Epidermal melanocyte (primary cell): ENCODE measurements around the gene RPTN.
A peak's percentile ranks its signal among the peaks of the same experiment; 100 is the strongest.

Experiments
- DNase-seq: peaks from one replicate; pipeline ENCODE4 v3.0.0; 2011; ENCODE audit warnings: low spot score; ENCODE audit not compliant: insufficient read length

The RPTN gene

GRCh38 chr1:152159144-152159543 lies at the start of gene RPTN:
RPTN (minus strand) TSS chr1:152159228; CDS start chr1:152157889, 1,339 bp downstream.
- no peak for DNase-seq

DNA sequence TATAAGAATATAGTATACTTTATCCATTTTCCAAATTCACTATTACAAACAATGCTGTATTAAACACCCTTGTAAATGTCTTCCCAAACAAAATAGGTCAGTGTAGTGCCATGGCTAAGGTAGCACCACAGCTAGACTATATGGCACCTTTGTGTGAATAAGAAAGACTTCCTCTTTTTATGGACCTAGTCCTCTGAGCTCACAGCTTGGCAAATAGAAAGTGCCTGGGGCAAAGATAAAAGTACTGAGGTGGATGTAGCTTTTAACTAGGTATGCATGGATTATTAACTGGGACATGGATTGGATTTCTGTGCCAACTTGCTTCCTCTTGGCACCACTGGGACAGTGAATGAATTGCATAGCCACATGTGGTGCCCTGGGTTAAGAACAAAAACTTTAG lies 40.0 kb upstream of the RPTN start:
- no peak for DNase-seq

- no peak for DNase-seq
Observed at GRCh38 chr1:152197361-152197941, 38.4 kb upstream of the RPTN start.

- no peak for DNase-seq
Observed at GRCh38 chr1:152191711-152192110, 32.7 kb upstream of the RPTN start.

DNA sequence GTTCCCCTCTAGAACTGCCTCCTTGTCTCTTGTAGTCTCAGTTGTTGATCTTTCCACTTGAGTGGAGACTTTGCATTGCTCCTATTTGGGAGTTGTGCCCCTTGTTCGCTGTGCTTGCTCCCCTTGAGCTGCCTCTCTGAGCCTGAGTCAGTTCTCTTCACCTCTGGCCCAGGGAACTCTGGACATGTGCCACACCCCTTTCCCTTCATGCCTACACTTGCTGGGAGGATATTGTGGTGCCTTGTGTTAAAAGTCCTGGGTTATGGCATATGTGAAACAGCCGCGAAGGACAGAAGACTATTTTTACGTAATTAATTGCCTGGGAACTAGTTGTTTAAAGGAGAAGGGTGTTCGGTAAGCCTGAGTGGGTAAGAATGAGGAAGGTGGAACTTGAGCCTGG lies 32.2 kb upstream of the RPTN start:
- DNase-seq, result no peak

DNA sequence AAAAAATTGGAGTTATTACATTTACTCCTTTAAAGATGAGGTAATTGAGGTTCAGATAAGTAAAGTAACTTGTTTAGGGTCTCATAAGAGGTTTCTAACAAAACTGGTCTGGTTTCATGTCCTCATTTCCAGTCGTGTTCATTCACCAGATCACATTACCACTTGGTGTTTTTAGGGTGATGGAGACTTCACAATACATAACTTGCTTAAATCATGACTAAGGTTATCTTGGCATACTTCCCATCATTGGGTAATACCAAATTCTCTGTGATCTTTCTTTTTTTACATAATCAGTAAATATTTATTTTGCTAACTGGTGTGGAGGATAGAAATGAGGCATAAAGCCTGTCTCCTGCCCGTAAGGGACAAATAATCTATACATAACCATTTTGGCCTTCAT lies 31.6 kb upstream of the RPTN start:
- DNase-seq, result no peak

DNA sequence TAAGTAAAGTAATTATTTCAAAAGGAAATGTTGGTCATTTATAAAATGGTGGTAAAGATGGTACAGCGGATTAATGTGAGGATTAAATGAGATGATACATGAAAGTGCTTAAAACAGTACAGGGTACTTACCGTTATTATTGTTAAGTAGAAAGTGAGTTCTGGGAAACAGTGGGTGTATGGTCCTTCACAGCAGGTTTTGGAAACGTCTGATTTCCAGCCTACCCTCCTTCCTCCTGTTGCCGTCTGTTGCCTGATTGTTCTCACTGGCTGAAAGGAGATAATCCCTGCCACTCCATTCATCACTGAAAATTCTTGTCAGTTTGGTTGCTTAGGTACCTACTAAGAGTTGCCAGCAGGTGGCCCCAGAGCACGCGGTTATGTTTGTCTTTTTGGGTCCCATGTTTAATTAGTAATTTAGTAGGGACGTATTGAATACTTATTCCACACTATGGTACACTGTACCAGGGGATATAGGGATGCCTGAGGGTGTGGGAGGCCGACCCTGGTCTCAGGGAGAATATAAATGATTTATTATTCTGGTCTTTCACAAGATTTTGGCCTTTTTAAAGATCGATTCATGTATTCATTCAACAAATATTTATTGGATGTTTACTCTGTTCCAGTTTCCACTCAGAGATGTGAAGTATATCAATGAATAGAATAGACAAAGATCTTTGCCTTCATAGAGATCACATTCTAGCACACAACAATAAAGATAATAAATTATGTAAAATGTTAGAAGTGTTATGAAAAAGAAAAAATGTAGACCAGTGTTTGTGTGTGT lies 30.8 kb upstream of the RPTN start:
- DNase-seq, result peak; percentile 60

DNA sequence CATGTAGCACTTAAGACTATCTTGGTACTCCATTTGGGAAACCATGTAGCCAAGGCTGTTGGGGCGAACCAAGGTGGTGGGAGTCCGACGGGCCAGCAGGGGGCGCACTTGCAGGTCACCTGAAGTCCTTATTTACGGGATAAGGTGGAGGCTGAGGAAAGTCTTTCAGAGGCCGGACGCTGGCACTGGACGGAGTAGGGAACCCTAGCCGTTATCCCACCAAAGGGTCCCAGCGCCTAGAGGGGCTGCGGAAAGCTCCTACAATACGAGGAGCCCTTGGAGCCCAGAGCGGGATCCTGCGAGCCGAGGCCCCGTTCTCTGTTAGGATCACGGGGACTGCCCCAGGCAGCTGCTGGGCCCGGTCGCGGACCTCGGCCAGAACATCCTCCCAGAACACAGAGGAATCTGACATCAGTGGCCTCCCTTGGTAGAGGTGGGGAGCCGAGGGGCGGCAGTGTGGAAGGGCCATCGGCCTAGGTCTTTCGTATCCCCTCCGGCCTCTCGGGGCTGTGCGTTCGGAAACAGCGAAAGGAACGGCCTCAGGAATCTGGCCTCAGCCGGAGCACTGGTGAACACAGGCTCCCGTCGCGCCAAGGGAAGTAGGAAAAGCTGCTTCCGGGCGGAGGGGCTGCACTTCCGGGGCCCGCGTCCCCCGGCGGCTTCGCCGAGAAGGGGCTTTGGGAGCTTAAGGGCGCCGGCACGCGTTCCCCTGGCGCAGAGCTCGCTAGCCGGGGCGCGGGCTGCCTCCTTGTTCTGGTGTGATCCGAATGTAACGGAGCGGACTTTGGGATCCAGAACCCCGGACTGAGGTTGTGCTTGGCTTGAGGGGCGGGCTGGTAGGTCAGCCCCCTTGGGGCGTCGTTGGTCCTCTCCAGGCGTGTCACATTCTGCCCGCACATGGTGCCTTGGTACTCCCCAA lies 29.9 kb upstream of the RPTN start:
- no peak for DNase-seq

DNA sequence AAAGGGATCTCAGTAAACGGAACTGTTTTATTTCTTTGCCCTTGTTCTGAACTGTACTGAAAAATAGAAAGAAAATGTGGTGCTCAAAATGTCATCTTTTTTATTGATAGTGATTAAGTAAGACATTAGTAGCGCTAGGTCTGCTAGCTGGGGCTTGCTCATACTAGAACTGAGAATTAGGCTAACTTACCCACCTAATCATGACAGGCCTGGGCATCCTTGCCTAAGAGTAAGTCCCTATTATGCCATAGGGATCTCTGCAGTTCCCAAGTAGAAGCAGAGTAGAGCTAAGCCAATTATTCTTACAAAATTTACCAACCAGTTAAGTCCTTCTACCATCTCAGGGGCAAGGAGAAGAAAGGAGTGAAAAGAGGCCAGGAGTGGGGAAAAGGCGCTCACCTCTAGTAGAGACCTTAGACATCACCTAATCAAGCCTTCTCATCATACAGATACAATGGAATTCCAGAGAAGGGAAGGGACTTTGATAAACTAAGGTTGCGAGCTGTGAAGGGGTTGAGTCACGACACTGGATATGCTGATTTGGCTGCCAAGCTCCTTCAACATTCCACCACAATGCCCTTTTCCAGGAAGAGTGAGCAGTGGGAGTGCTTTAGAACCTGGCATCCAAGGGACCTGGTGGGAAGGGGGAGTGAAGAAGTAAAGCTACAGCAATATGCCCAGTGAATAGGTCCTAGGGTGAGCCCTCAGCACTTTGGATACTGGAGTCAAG lies 27.7 kb upstream of the RPTN start:
- no peak for DNase-seq

- DNase-seq, result no peak
Observed at GRCh38 chr1:152185544-152186391, 26.7 kb upstream of the RPTN start.

- DNase-seq, result no peak
Observed at GRCh38 chr1:152182944-152183361, 23.9 kb upstream of the RPTN start.

DNA sequence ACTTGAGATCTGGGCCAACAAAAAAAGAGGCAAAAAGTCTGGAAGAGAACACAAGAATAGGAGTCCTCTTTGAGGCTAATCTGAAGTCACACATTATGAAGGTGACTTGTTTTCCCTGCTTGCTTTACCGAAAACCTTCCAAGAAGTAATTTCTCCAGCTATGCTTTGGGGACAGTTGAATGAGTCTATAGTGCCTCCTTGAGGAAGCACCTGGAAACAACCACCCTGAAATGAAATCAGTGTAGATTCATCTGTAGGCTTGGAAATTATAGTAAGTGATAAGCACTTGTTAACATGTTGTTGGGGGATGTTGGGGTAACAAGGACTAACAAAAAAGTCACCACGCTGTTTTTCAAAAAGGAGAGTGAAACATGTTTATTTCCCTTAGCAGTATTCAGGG lies 23.4 kb upstream of the RPTN start:
- DNase-seq, result no peak

GRCh38 chr1:152179566-152179965 lies 20.5 kb upstream of the RPTN start:
- no peak for DNase-seq

- DNase-seq, result no peak
Observed at GRCh38 chr1:152170287-152170905, 11.4 kb upstream of the RPTN start.

DNA sequence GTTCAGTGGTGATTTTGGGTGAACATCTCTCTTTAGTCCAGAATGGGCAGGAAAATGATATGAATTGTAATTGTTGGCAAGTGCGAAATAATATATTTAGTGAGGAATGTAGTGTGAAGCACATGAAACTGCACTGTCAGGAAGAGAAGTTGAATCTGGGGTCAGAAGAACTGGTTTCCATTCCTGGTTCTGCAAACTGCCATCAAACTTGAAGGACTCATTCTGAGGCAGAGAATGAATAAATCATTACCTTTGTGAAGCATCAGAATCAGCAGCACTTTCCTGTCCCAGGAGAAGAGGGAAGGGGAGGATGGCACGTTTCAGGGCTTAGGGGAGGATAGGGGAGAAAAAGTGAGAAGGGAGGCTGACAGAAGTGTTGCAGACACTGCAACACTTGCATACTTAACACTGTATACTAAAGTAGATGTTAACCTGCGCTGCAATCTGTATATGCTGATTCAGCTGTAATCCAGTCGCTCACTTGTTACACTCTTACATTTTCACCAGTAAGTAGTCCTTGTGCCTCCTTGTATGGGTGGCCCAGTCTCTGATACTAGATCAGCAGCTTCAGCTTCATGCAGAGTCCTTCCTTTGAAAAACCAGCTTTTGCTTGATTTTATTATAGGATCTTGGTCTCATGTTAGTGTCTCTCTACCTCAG lies 10.5 kb upstream of the RPTN start:
- no peak for DNase-seq

DNA sequence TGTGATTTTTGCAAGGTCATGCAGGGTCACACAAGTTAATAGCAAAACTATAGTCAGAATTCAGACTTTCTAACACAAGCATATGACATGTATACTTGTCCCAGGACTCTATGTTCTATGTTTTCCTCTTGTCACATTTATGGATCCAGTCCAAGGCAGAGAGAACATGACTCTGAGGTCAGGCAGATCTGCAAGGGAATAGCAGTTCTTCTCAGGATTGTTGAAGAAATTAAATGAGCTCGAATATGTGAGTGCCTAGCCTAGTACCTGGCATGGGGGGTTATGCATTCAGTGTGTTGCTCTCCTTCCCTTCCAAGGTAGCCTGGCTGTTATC lies 9.5 kb upstream of the RPTN start:
- DNase-seq, result no peak

DNA sequence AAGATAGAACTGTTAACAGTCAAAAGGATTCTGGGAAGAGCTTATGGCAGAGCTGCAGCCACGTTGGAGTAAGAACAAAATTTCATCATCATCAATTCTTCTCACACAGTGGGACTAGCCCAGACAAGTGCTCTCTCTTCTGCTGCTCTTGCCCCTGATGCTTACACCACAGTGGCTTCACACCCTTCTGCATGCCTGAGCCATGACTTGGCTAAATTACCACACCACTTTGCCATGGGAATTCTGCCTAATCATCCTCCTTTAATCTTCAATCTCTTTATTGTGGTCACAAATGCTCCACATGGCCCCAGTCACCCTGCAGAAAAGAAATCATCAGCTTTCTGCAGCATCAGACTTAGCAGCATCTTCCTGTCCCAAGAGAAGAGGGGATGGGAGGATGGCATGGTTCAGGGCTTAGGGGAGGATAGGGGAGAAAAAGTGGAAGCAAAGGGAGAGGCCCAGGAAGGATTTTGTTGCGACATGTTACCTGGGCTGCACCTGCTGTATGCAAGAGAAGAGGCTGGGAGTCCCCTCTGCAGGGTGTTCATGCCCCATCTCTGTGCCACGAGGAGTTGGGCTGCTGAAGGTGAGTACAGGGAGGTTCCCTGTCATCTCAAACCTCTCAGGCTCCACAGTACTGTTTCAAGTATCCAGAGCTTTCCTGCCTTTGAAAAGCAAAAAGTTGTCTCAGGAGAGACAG lies 9.0 kb upstream of the RPTN start:
- DNase-seq, result no peak

GRCh38 chr1:152166966-152167365 lies 7.9 kb upstream of the RPTN start:
- DNase-seq, result no peak
